Measurements from ENCODE around the gene TBCCD1. TPM values are rescaled to one million over a fixed set of nuclear protein-coding genes. Genes with fewer than 3 reads are reported as not detected.

TBCCD1 gene
- polyA plus RNA-seq, 1 donor from 2014 or later, result 13.4 TPM

Other genes with a start within 250 kb of the TBCCD1 start
- gene DGKG, start 205.1 kb downstream of the TBCCD1 start, polyA plus RNA-seq, result 0.08 TPM in 1 of 2 replicates, not detected in the other
- 6.7 and 7.7 TPM in 2 replicates for gene CRYGS, start 23.0 kb downstream of the TBCCD1 start, polyA plus RNA-seq
- 100.0 and 108 TPM in 2 replicates for gene DNAJB11, start 3.4 kb upstream of the TBCCD1 start, polyA plus RNA-seq
- gene AHSG, start 45.7 kb upstream of the TBCCD1 start, polyA plus RNA-seq, result 0.40 and 1.1 TPM in 2 replicates
- gene FETUB, start 73.1 kb upstream of the TBCCD1 start, polyA plus RNA-seq, result not detected in 2 replicates
- gene HRG, start 98.7 kb upstream of the TBCCD1 start, polyA plus RNA-seq, result not detected in 2 replicates
- not detected in 2 replicates for gene KNG1, start 150.0 kb upstream of the TBCCD1 start, polyA plus RNA-seq
- 2,975 and 3,298 TPM in 2 replicates for gene EIF4A2, start 216.2 kb upstream of the TBCCD1 start, polyA plus RNA-seq
- gene RFC4, start 239.1 kb upstream of the TBCCD1 start, polyA plus RNA-seq, result 85.2 and 91.1 TPM in 2 replicates

All from neural cell (in vitro differentiated cells).